Smooth muscle cell of the brain vasculature (primary cell): Measurements from ENCODE around the gene AGBL3.
"Not testable (repeated sequence)": the region's sequence is repeated elsewhere in the genome, so short reads cannot be mapped to it uniquely, and the experiment has no call there.

Experiments
- DNase-seq: peaks from one replicate; pipeline ENCODE4 v3.0.0-alpha.2; 2012; ENCODE audit warnings: low read depth, low spot score

Gene AGBL3

GRCh38 chr7:135168489-135169140, 182.3 kb downstream of the AGBL3 start:
- no peak for DNase-seq

- DNase-seq, result no peak
These were observed 183.0 kb downstream of the AGBL3 start for GRCh38 chr7:135169141-135169963.

- DNase-seq, result no peak
These were observed 183.6 kb downstream of the AGBL3 start for GRCh38 chr7:135169964-135170273.

- peak; percentile 51 for DNase-seq
These were observed 184.1 kb downstream of the AGBL3 start, which contains the start of gene CYREN for GRCh38 chr7:135170274-135170997. TSS of gene CYREN (minus strand) at chr7:135170707. CDS start at chr7:135168922, 1,785 bp downstream.

GRCh38 chr7:135170998-135171481, 184.7 kb downstream of the AGBL3 start:
- not testable (repeated sequence) for DNase-seq

GRCh38 chr7:135171581-135172291, 185.4 kb downstream of the AGBL3 start:
- not testable (repeated sequence) for DNase-seq

- not testable (repeated sequence) for DNase-seq
These were observed 187.6 kb downstream of the AGBL3 start for GRCh38 chr7:135173916-135174315.

- no peak for DNase-seq
These were observed 188.6 kb downstream of the AGBL3 start for GRCh38 chr7:135174941-135175340.

- DNase-seq, result no peak
These were observed 189.6 kb downstream of the AGBL3 start for GRCh38 chr7:135175931-135176330.

- no peak for DNase-seq
These were observed 190.9 kb downstream of the AGBL3 start for GRCh38 chr7:135177028-135177696.

GRCh38 chr7:135178364-135178763, 192.1 kb downstream of the AGBL3 start:
- no peak for DNase-seq

- no peak for DNase-seq
These were observed 193.1 kb downstream of the AGBL3 start for GRCh38 chr7:135179321-135179925.

GRCh38 chr7:135180122-135180521, 193.8 kb downstream of the AGBL3 start:
- DNase-seq, result no peak

GRCh38 chr7:135181261-135181928, 195.1 kb downstream of the AGBL3 start:
- no peak for DNase-seq

GRCh38 chr7:135181929-135182678, 195.8 kb downstream of the AGBL3 start:
- DNase-seq, result no peak

GRCh38 chr7:135183478-135183877, 197.2 kb downstream of the AGBL3 start:
- DNase-seq, result no peak

- DNase-seq, result no peak
These were observed 198.0 kb downstream of the AGBL3 start for GRCh38 chr7:135184254-135184841.
